Endothelial cell of umbilical vein (primary cell): ENCODE results near the gene RAB40A. TPM values are rescaled to one million over a fixed set of nuclear protein-coding genes. Genes with fewer than 3 reads are reported as not detected.

ENCODE experiments used
- BruUV-seq: library from RNA; stranded (reverse); fragments of 400-500 nt; replicated peaks from 2 replicates; lab custom pipeline; 2021; lab: Mats Ljungman, UMichigan
- CTCF ChIA-PET: fragments of 300-600, 350-600 bp; sonication (Branson Sonifier 250); formaldehyde crosslinking; loops from one replicate; lab custom pipeline; 2021; ENCODE audit warnings: antibody characterized with exemption, inconsistent platforms; lab: Charles Lee
- POLR2A ChIA-PET: fragments of 300-600, 350-600 bp; sonication (Branson Sonifier 250); formaldehyde crosslinking; loops from one replicate; lab custom pipeline; 2021; ENCODE audit warnings: antibody characterized with exemption, inconsistent platforms; lab: Charles Lee
- DNase-seq: peaks from one replicate; pipeline ENCODE4 v3.0.0-alpha.2; 2011; ENCODE audit warnings: low read depth, low spot score
- FAIRE-seq: peaks from 2 replicates; lab custom pipeline; 2011; peaks lifted over from hg19 to GRCh38; lab: Jason Lieb, UNC
- H2AFZ ChIP-seq: 2 replicates; pipeline ENCODE4 v1.6.0; 2012; ENCODE audit warnings: low read depth, low read length, control low read depth, inconsistent platforms
- H3K27ac ChIP-seq: 2 replicates; pipeline ENCODE4 v1.5.1; 2011; ENCODE audit warnings: low read depth, mild to moderate bottlenecking, control low read depth, low read length, moderate library complexity; ENCODE audit not compliant: insufficient read depth
- H3K27me3 ChIP-seq, 2 experiments: 2 replicates each; pipeline versions ENCODE4 v1.6.0 to v1.6.1; 2011; ENCODE audit warnings: low read length in 2 of 2, mixed read lengths in 1 of 2; ENCODE audit not compliant: control insufficient read depth in 2 of 2, insufficient read depth in 2 of 2
- H3K36me3 ChIP-seq, 2 experiments: 2 replicates in 1 of 2; 3 replicates in 1 of 2; pipeline ENCODE4 v1.5.1; 2011; ENCODE audit warnings: low read length in 2 of 2, mild to moderate bottlenecking in 1 of 2, moderate library complexity in 1 of 2; ENCODE audit not compliant: control insufficient read depth in 2 of 2, insufficient read depth in 2 of 2; ENCODE audit errors: extremely low read depth in 1 of 2
- H3K4me1 ChIP-seq: 3 replicates; pipeline ENCODE4 v1.5.1; 2011; ENCODE audit warnings: mild to moderate bottlenecking, low read length; ENCODE audit not compliant: control insufficient read depth, insufficient read depth; ENCODE audit errors: extremely low read depth
- H3K4me2 ChIP-seq: 2 replicates; pipeline ENCODE4 v1.6.1; 2011; ENCODE audit warnings: low read length, control low read depth, mixed read lengths; ENCODE audit not compliant: insufficient read depth
- H3K4me3 ChIP-seq, 3 experiments: fragments of 200-600 bp in 1 of 3; sonication (generic), shearing (Covaris generic) in 1 of 3; replicated peaks in 1 of 3; 2 replicates each; pipeline ENCODE4 v1.5.1; 2011 to 2016; ENCODE audit warnings: control low read depth in 3 of 3, low read length in 3 of 3, mild to moderate bottlenecking in 2 of 3, inconsistent platforms in 1 of 3, low read depth in 1 of 3, moderate library complexity in 1 of 3; ENCODE audit not compliant: insufficient read depth in 1 of 3
- H3K79me2 ChIP-seq: 2 replicates; pipeline ENCODE4 v1.6.0; 2012; ENCODE audit warnings: low read length, inconsistent platforms; ENCODE audit not compliant: control insufficient read depth, insufficient read depth
- H3K9ac ChIP-seq: replicated peaks from 2 replicates; pipeline ENCODE3; 2011; ENCODE audit warnings: low read length, control low read depth; ENCODE audit not compliant: insufficient read depth; ENCODE audit errors: extremely low read depth
- H3K9me1 ChIP-seq: replicated peaks from 3 replicates; pipeline ENCODE4 v1.6.0; 2011; ENCODE audit warnings: mild to moderate bottlenecking, low read length; ENCODE audit not compliant: control insufficient read depth, insufficient read depth; ENCODE audit errors: extremely low read depth
- H3K9me3 ChIP-seq: replicated peaks from 2 replicates; pipeline ENCODE4 v1.5.1; 2012; ENCODE audit warnings: low read length, inconsistent platforms; ENCODE audit not compliant: control insufficient read depth, insufficient read depth
- H4K20me1 ChIP-seq: replicated peaks from 2 replicates; pipeline ENCODE3; 2011; ENCODE audit warnings: mild to moderate bottlenecking, low read length; ENCODE audit not compliant: control insufficient read depth, insufficient read depth; ENCODE audit errors: extremely low read depth
- CTCF ChIP-seq, 2 donors: IDR thresholded peaks; 1 replicate in 1 of 2; 2 replicates in 1 of 2; pipeline ENCODE4 v1.5.1; 2011; ENCODE audit warnings: low read length in 2 of 2, mild to moderate bottlenecking in 2 of 2, moderate library complexity in 2 of 2, control low read depth in 1 of 2, inconsistent platforms in 1 of 2, low read depth in 1 of 2; ENCODE audit not compliant: insufficient read depth in 1 of 2; ENCODE audit errors: extremely low read depth in 1 of 2
- EZH2 ChIP-seq: IDR thresholded peaks from 2 replicates; pipeline ENCODE4 v1.6.1; 2012; ENCODE audit warnings: borderline replicate concordance, low read depth, mild to moderate bottlenecking, moderate library complexity, low read length, inconsistent platforms; ENCODE audit not compliant: severe bottlenecking
- FOS ChIP-seq: IDR thresholded peaks from 2 replicates; pipeline ENCODE4 v1.6.1; 2011; ENCODE audit warnings: mild to moderate bottlenecking, low read length, moderate library complexity, borderline replicate concordance; ENCODE audit not compliant: insufficient read depth
- GATA2 ChIP-seq: IDR thresholded peaks from 2 replicates; pipeline ENCODE4 v1.7.0; 2011; ENCODE audit warnings: low read depth, mild to moderate bottlenecking, moderate library complexity, mixed read lengths, low read length; ENCODE audit not compliant: insufficient read length, insufficient read depth
- JUN ChIP-seq: IDR thresholded peaks from 2 replicates; pipeline ENCODE4 v1.6.1; 2011; ENCODE audit warnings: borderline replicate concordance, low read depth; ENCODE audit not compliant: insufficient read length, insufficient read depth
- MAX ChIP-seq: IDR thresholded peaks from 2 replicates; pipeline ENCODE4 v1.6.1; 2011; ENCODE audit not compliant: insufficient read depth, insufficient read length
- MYC ChIP-seq: IDR thresholded peaks from one replicate; pipeline ENCODE4 v1.6.1; 2011; ENCODE audit warnings: mild to moderate bottlenecking, low read depth, low read length
- POLR2A ChIP-seq: IDR thresholded peaks from 2 replicates; pipeline ENCODE4 v1.6.1; 2012; ENCODE audit warnings: low read depth, mild to moderate bottlenecking, control low read depth, low read length
- POLR2AphosphoS5 ChIP-seq: IDR thresholded peaks from 2 replicates; pipeline ENCODE4 v1.6.1; 2012; ENCODE audit warnings: low read depth, mild to moderate bottlenecking, control low read depth, low read length, moderate library complexity; ENCODE audit not compliant: insufficient read depth
- dilution Hi-C: fragments of 300-500 bp; cut with MboI; formaldehyde crosslinking; loops from one replicate; pipeline ENCODE4 v1.15.0; 2019; ENCODE audit warnings: low sequenced_read_pairs; ENCODE audit not compliant: extremely low pct_ligation_motif_present
- intact Hi-C: fragments of 100-400 bp; cut with micrococcal nuclease; formaldehyde crosslinking; loops from one replicate; pipeline ENCODE4 v1.10.0; 2022
- polyA plus RNA-seq, 4 experiments: library from polyadenylated mRNA; depleted of rRNA in 3 of 4; stranded (reverse) in 3 of 4; unstranded in 1 of 4; fragments of >200 nt; gene quantifications; 2 replicates each; pipeline versions ENCODE4 v1.2.1 to v1.2.3, GENCODE V29; 2011 to 2012; ENCODE audit warnings: missing spikeins in 1 of 4
- total RNA-seq: library from RNA; stranded (reverse); gene quantifications from 2 replicates; pipeline ENCODE4 v1.2.3, GENCODE V29; 2021

RAB40A gene
- total and polyA plus RNA-seq, 2 donors (not counting 3 experiments of a cell fraction or from before 2014, with no cell fraction given): 0.30 to 0.58 TPM

- TF ChIP-seq FOS: no peak
- no peak for TF ChIP-seq POLR2AphosphoS5
- TF ChIP-seq POLR2A: no peak
- TF ChIP-seq GATA2: no peak
- TF ChIP-seq CTCF (IDR thresholded peaks at IDR 0.05; ENCODE audit: extremely low read depth in 1 of 2, insufficient read depth in 1 of 2, low read depth in 1 of 2, low read length in 2 of 2): no peak
- TF ChIP-seq MYC: no peak
- no peak for TF ChIP-seq MAX
- TF ChIP-seq JUN: no peak
- TF ChIP-seq EZH2: no peak
- BruUV-seq: no TSS peak
- H3K4me2 ChIP-seq: no peak overlapping the region
- H3K9me1 ChIP-seq: no peaks in the 10 kb centered on the region
- no peak overlapping the region for H2AFZ ChIP-seq
- POLR2A ChIA-PET: interaction anchor here (0.5 kb wide), 1 partner anchor 99 kb away, joined by 4 read pairs; no protein-coding TSS in a partner anchor
- no peaks in the 10 kb centered on the region for H3K4me1 ChIP-seq
- H3K27ac ChIP-seq: no peak overlapping the region
- no peaks in the 10 kb centered on the region for H4K20me1 ChIP-seq
- H3K9me3 ChIP-seq: no peaks in the 10 kb centered on the region
- FAIRE-seq (no peak), DNase-seq (no peak)
- CTCF ChIA-PET: no interaction called here
- H3K4me3 ChIP-seq: no peak overlapping the region
- H3K79me2 ChIP-seq: no peaks in the 10 kb centered on the region
- intact Hi-C loops: no loop called here
- dilution Hi-C loops: no loop called here
- no peak overlapping the region for H3K9ac ChIP-seq
- H3K36me3 ChIP-seq: no peaks in the 10 kb centered on the region
- H3K27me3 ChIP-seq: no peaks in the 10 kb centered on the region
These were observed 15.9 kb upstream of the RAB40A start for GRCh38 chrX:103535206-103535605.
